Endothelial cell of umbilical vein (primary cell): Measurements from ENCODE around the gene MAP2K7. TPM values are rescaled to one million over a fixed set of nuclear protein-coding genes. Genes with fewer than 3 reads are reported as not detected.

ENCODE experiments used
- BruUV-seq: library from RNA; stranded (reverse); fragments of 400-500 nt; replicated peaks from 2 replicates; lab custom pipeline; 2021; lab: Mats Ljungman, UMichigan
- CTCF ChIA-PET: fragments of 300-600, 350-600 bp; sonication (Branson Sonifier 250); formaldehyde crosslinking; loops from one replicate; lab custom pipeline; 2021; ENCODE audit warnings: antibody characterized with exemption, inconsistent platforms; lab: Charles Lee
- POLR2A ChIA-PET: fragments of 300-600, 350-600 bp; sonication (Branson Sonifier 250); formaldehyde crosslinking; loops from one replicate; lab custom pipeline; 2021; ENCODE audit warnings: antibody characterized with exemption, inconsistent platforms; lab: Charles Lee
- DNase-seq: peaks from one replicate; pipeline ENCODE4 v3.0.0-alpha.2; 2011; ENCODE audit warnings: low read depth, low spot score
- FAIRE-seq: peaks from 2 replicates; lab custom pipeline; 2011; peaks lifted over from hg19 to GRCh38; lab: Jason Lieb, UNC
- H2AFZ ChIP-seq: 2 replicates; pipeline ENCODE4 v1.6.0; 2012; ENCODE audit warnings: low read depth, low read length, control low read depth, inconsistent platforms
- H3K27ac ChIP-seq: 2 replicates; pipeline ENCODE4 v1.5.1; 2011; ENCODE audit warnings: low read depth, mild to moderate bottlenecking, control low read depth, low read length, moderate library complexity; ENCODE audit not compliant: insufficient read depth
- H3K27me3 ChIP-seq, 2 experiments: 2 replicates each; pipeline versions ENCODE4 v1.6.0 to v1.6.1; 2011; ENCODE audit warnings: low read length in 2 of 2, mixed read lengths in 1 of 2; ENCODE audit not compliant: control insufficient read depth in 2 of 2, insufficient read depth in 2 of 2
- H3K36me3 ChIP-seq, 2 experiments: 2 replicates in 1 of 2; 3 replicates in 1 of 2; pipeline ENCODE4 v1.5.1; 2011; ENCODE audit warnings: low read length in 2 of 2, mild to moderate bottlenecking in 1 of 2, moderate library complexity in 1 of 2; ENCODE audit not compliant: control insufficient read depth in 2 of 2, insufficient read depth in 2 of 2; ENCODE audit errors: extremely low read depth in 1 of 2
- H3K4me1 ChIP-seq: 3 replicates; pipeline ENCODE4 v1.5.1; 2011; ENCODE audit warnings: mild to moderate bottlenecking, low read length; ENCODE audit not compliant: control insufficient read depth, insufficient read depth; ENCODE audit errors: extremely low read depth
- H3K4me2 ChIP-seq: 2 replicates; pipeline ENCODE4 v1.6.1; 2011; ENCODE audit warnings: low read length, control low read depth, mixed read lengths; ENCODE audit not compliant: insufficient read depth
- H3K4me3 ChIP-seq, 3 experiments: fragments of 200-600 bp in 1 of 3; sonication (generic), shearing (Covaris generic) in 1 of 3; replicated peaks in 1 of 3; 2 replicates each; pipeline ENCODE4 v1.5.1; 2011 to 2016; ENCODE audit warnings: control low read depth in 3 of 3, low read length in 3 of 3, mild to moderate bottlenecking in 2 of 3, inconsistent platforms in 1 of 3, low read depth in 1 of 3, moderate library complexity in 1 of 3; ENCODE audit not compliant: insufficient read depth in 1 of 3
- H3K79me2 ChIP-seq: 2 replicates; pipeline ENCODE4 v1.6.0; 2012; ENCODE audit warnings: low read length, inconsistent platforms; ENCODE audit not compliant: control insufficient read depth, insufficient read depth
- H3K9ac ChIP-seq: replicated peaks from 2 replicates; pipeline ENCODE3; 2011; ENCODE audit warnings: low read length, control low read depth; ENCODE audit not compliant: insufficient read depth; ENCODE audit errors: extremely low read depth
- H3K9me1 ChIP-seq: replicated peaks from 3 replicates; pipeline ENCODE4 v1.6.0; 2011; ENCODE audit warnings: mild to moderate bottlenecking, low read length; ENCODE audit not compliant: control insufficient read depth, insufficient read depth; ENCODE audit errors: extremely low read depth
- H3K9me3 ChIP-seq: replicated peaks from 2 replicates; pipeline ENCODE4 v1.5.1; 2012; ENCODE audit warnings: low read length, inconsistent platforms; ENCODE audit not compliant: control insufficient read depth, insufficient read depth
- H4K20me1 ChIP-seq: replicated peaks from 2 replicates; pipeline ENCODE3; 2011; ENCODE audit warnings: mild to moderate bottlenecking, low read length; ENCODE audit not compliant: control insufficient read depth, insufficient read depth; ENCODE audit errors: extremely low read depth
- CTCF ChIP-seq, 2 donors: IDR thresholded peaks; 1 replicate in 1 of 2; 2 replicates in 1 of 2; pipeline ENCODE4 v1.5.1; 2011; ENCODE audit warnings: low read length in 2 of 2, mild to moderate bottlenecking in 2 of 2, moderate library complexity in 2 of 2, control low read depth in 1 of 2, inconsistent platforms in 1 of 2, low read depth in 1 of 2; ENCODE audit not compliant: insufficient read depth in 1 of 2; ENCODE audit errors: extremely low read depth in 1 of 2
- EZH2 ChIP-seq: IDR thresholded peaks from 2 replicates; pipeline ENCODE4 v1.6.1; 2012; ENCODE audit warnings: borderline replicate concordance, low read depth, mild to moderate bottlenecking, moderate library complexity, low read length, inconsistent platforms; ENCODE audit not compliant: severe bottlenecking
- FOS ChIP-seq: IDR thresholded peaks from 2 replicates; pipeline ENCODE4 v1.6.1; 2011; ENCODE audit warnings: mild to moderate bottlenecking, low read length, moderate library complexity, borderline replicate concordance; ENCODE audit not compliant: insufficient read depth
- GATA2 ChIP-seq: IDR thresholded peaks from 2 replicates; pipeline ENCODE4 v1.7.0; 2011; ENCODE audit warnings: low read depth, mild to moderate bottlenecking, moderate library complexity, mixed read lengths, low read length; ENCODE audit not compliant: insufficient read length, insufficient read depth
- JUN ChIP-seq: IDR thresholded peaks from 2 replicates; pipeline ENCODE4 v1.6.1; 2011; ENCODE audit warnings: borderline replicate concordance, low read depth; ENCODE audit not compliant: insufficient read length, insufficient read depth
- MAX ChIP-seq: IDR thresholded peaks from 2 replicates; pipeline ENCODE4 v1.6.1; 2011; ENCODE audit not compliant: insufficient read depth, insufficient read length
- MYC ChIP-seq: IDR thresholded peaks from one replicate; pipeline ENCODE4 v1.6.1; 2011; ENCODE audit warnings: mild to moderate bottlenecking, low read depth, low read length
- POLR2A ChIP-seq: IDR thresholded peaks from 2 replicates; pipeline ENCODE4 v1.6.1; 2012; ENCODE audit warnings: low read depth, mild to moderate bottlenecking, control low read depth, low read length
- POLR2AphosphoS5 ChIP-seq: IDR thresholded peaks from 2 replicates; pipeline ENCODE4 v1.6.1; 2012; ENCODE audit warnings: low read depth, mild to moderate bottlenecking, control low read depth, low read length, moderate library complexity; ENCODE audit not compliant: insufficient read depth
- dilution Hi-C: fragments of 300-500 bp; cut with MboI; formaldehyde crosslinking; loops from one replicate; pipeline ENCODE4 v1.15.0; 2019; ENCODE audit warnings: low sequenced_read_pairs; ENCODE audit not compliant: extremely low pct_ligation_motif_present
- intact Hi-C: fragments of 100-400 bp; cut with micrococcal nuclease; formaldehyde crosslinking; loops from one replicate; pipeline ENCODE4 v1.10.0; 2022
- polyA plus RNA-seq, 4 experiments: library from polyadenylated mRNA; depleted of rRNA in 3 of 4; stranded (reverse) in 3 of 4; unstranded in 1 of 4; fragments of >200 nt; gene quantifications; 2 replicates each; pipeline versions ENCODE4 v1.2.1 to v1.2.3, GENCODE V29; 2011 to 2012; ENCODE audit warnings: missing spikeins in 1 of 4
- total RNA-seq: library from RNA; stranded (reverse); gene quantifications from 2 replicates; pipeline ENCODE4 v1.2.3, GENCODE V29; 2021

MAP2K7 gene
- total and polyA plus RNA-seq, 2 donors (not counting 3 experiments of a cell fraction or from before 2014, with no cell fraction given) = 13.8 to 36.0 TPM

- POLR2A ChIA-PET = no interaction called here
- Histone ChIP-seq H3K9me3 (no peaks in the 10 kb centered on the region), H3K4me1 (no peaks in the 10 kb centered on the region), H3K27me3 (no peaks in the 10 kb centered on the region), H3K79me2 (no peaks in the 10 kb centered on the region), H3K36me3 (peaks cover 16 to 29% of the 10 kb centered on the region in 2 experiments), H2AFZ (no peak overlapping the region), H3K27ac (no peak overlapping the region), H4K20me1 (no peaks in the 10 kb centered on the region), H3K9me1 (no peaks in the 10 kb centered on the region), H3K4me3 (no peak overlapping the region), H3K4me2 (no peak overlapping the region), H3K9ac (no peak overlapping the region)
- TF ChIP-seq MYC (no peak), FOS (no peak), POLR2AphosphoS5 (no peak), JUN (no peak), MAX (no peak), CTCF (IDR thresholded peaks at IDR 0.05; ENCODE audit: extremely low read depth in 1 of 2, insufficient read depth in 1 of 2, low read depth in 1 of 2, low read length in 2 of 2) (no peak), POLR2A (no peak), GATA2 (no peak), EZH2 (no peak)
- CTCF ChIA-PET = interaction anchor here (0.7 kb wide), 1 partner anchor 18 kb away, joined by 3 read pairs; the partner anchor contains the start of gene TIMM44
- dilution Hi-C loops = no loop called here
- no peak for FAIRE-seq
- DNase-seq = no peak
- intact Hi-C loops = no loop called here
- no TSS peak for BruUV-seq
These were observed 58.4 kb downstream of the MAP2K7 start for GRCh38 chr19:7961920-7962626.
